MCF 10A (cell line): Measurements from ENCODE around the gene RFX3. TPM values are rescaled to one million over a fixed set of nuclear protein-coding genes. Genes with fewer than 3 reads are reported as not detected.
A peak's percentile ranks its signal among the peaks of the same experiment; 100 is the strongest.

Source experiments
- BruUV-seq: library from RNA; stranded (reverse); fragments of 400-500 nt; replicated peaks from 2 replicates; lab custom pipeline; 2021; lab: Mats Ljungman, UMichigan
- CTCF ChIA-PET: fragments of 300-600 bp; sonication (Branson Sonifier 250); formaldehyde crosslinking; extraction: SDS; loops from one replicate; lab custom pipeline; 2021; ENCODE audit warnings: antibody characterized with exemption, inconsistent platforms; lab: Yijun Ruan, JAX
- POLR2A ChIA-PET: fragments of 300-600, 350-650 bp; sonication (Branson Sonifier 250); formaldehyde crosslinking; extraction: SDS; loops from one replicate; lab custom pipeline; 2020; ENCODE audit warnings: antibody characterized with exemption, inconsistent platforms; lab: Yijun Ruan, JAX
- DNase-seq: peaks from one replicate; pipeline ENCODE4 v3.0.0-alpha.2; 2018; ENCODE audit not compliant: unreplicated experiment
- H3K27ac Mint-ChIP-seq: one replicate; pipeline ENCODE4 v1.8.0; 2022; ENCODE audit warnings: mild to moderate bottlenecking, low read depth, mixed read lengths; ENCODE audit not compliant: unreplicated experiment
- H3K27me3 Mint-ChIP-seq: one replicate; pipeline ENCODE4 v1.8.0; 2022; ENCODE audit warnings: mixed read lengths; ENCODE audit not compliant: insufficient read depth, unreplicated experiment
- H3K36me3 Mint-ChIP-seq: one replicate; pipeline ENCODE4 v1.8.0; 2022; ENCODE audit warnings: mild to moderate bottlenecking, moderate library complexity, mixed read lengths; ENCODE audit not compliant: insufficient read depth, unreplicated experiment
- H3K4me1 Mint-ChIP-seq: one replicate; pipeline ENCODE4 v1.8.0; 2022; ENCODE audit warnings: mixed read lengths; ENCODE audit not compliant: insufficient read depth, unreplicated experiment
- H3K4me3 Mint-ChIP-seq: one replicate; pipeline ENCODE4 v1.8.0; 2022; ENCODE audit warnings: mild to moderate bottlenecking, moderate library complexity, mixed read lengths; ENCODE audit not compliant: unreplicated experiment
- H3K9me3 Mint-ChIP-seq: one replicate; pipeline ENCODE4 v1.8.0; 2022; ENCODE audit warnings: mixed read lengths; ENCODE audit not compliant: unreplicated experiment
- intact Hi-C: fragments of 100-400 bp; cut with micrococcal nuclease; formaldehyde crosslinking; loops from 2 replicates; pipeline ENCODE4 v1.14.1; 2022
- total RNA-seq: library from RNA; stranded (reverse); gene quantifications from 2 replicates; pipeline ENCODE4 v1.2.3, GENCODE V29; 2022
- TF ChIP-seq, protein P1 (sequence below): fragments of 200-600 bp; IDR thresholded peaks from one replicate; pipeline ENCODE4 v1.8.0; 2022; ENCODE audit warnings: antibody characterized with exemption, mild to moderate bottlenecking; ENCODE audit not compliant: unreplicated experiment

The RFX3 gene
- total RNA-seq, 1 experiment from 2014 or later, result 9.7 TPM

- peaks cover 47% of the 10 kb centered on the region for H3K27me3 Mint-ChIP-seq
- POLR2A ChIA-PET, result no interaction called here
These were observed 334.1 kb downstream of the RFX3 start for GRCh38 chr9:3191715-3192114.

DNA sequence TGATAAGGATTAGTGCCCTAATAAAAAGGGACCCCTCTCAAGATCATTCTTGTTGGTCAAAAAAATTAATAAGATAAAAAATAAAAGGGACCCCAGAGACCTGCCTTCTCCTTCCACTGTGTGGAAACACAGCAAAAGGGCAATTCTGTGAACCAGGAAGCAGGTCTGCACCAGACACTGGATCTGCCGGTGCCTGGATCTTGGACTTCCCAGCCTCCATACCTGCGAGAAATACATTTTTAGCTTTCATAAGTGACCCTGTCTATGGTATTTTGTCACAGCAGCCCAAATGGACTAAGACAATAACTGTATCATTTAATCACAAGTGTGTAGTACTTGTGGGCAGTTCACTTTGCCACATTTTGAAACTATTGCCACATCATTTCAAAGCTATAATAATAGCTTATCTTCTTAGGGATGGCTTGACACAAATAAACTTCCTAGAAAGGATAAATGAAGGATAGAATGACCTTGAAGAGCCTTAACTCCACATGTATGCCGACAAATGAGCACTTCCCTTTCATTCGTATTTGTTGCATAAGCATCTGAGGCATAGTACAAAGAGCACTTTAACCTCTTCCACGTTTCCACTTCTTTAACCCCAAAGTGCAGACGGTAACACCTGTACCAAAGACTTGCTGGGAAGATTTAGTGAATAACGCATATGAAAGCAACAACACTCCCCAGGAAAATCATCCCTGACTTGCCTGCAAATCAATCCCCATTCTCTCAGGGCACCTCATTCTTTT lies 336.5 kb downstream of the RFX3 start:
- intact Hi-C loops, result no loop called here
- no peak for DNase-seq
- H3K4me3 Mint-ChIP-seq, result no peak overlapping the region
- H3K36me3 Mint-ChIP-seq, result no peaks in the 10 kb centered on the region
- H3K27me3 Mint-ChIP-seq, result peaks cover 53% of the 10 kb centered on the region
- BruUV-seq, result no TSS peak
- H3K4me1 Mint-ChIP-seq, result no peaks in the 10 kb centered on the region
- TF ChIP-seq, protein P1, sequence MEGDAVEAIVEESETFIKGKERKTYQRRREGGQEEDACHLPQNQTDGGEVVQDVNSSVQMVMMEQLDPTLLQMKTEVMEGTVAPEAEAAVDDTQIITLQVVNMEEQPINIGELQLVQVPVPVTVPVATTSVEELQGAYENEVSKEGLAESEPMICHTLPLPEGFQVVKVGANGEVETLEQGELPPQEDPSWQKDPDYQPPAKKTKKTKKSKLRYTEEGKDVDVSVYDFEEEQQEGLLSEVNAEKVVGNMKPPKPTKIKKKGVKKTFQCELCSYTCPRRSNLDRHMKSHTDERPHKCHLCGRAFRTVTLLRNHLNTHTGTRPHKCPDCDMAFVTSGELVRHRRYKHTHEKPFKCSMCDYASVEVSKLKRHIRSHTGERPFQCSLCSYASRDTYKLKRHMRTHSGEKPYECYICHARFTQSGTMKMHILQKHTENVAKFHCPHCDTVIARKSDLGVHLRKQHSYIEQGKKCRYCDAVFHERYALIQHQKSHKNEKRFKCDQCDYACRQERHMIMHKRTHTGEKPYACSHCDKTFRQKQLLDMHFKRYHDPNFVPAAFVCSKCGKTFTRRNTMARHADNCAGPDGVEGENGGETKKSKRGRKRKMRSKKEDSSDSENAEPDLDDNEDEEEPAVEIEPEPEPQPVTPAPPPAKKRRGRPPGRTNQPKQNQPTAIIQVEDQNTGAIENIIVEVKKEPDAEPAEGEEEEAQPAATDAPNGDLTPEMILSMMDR, result no peak
- ChIA-PET CTCF (interaction anchor here (1.0 kb wide), 1 partner anchor 252 kb away, joined by 3 read pairs; no protein-coding TSS in a partner anchor), POLR2A (no interaction called here)
- H3K27ac Mint-ChIP-seq, result no peak overlapping the region
- H3K9me3 Mint-ChIP-seq, result no peaks in the 10 kb centered on the region

More at GRCh38 chr9:3191715-3192114, 334.1 kb downstream of the RFX3 start:
- TF ChIP-seq, protein P1, result no peak
- Mint-ChIP-seq H3K4me1 (no peaks in the 10 kb centered on the region), H3K4me3 (no peak overlapping the region), H3K9me3 (no peaks in the 10 kb centered on the region), H3K27ac (no peak overlapping the region), H3K36me3 (no peaks in the 10 kb centered on the region)
- BruUV-seq, result no TSS peak
- intact Hi-C loops, result no loop called here
- CTCF ChIA-PET, result no interaction called here
- DNase-seq, result no peak

- ChIA-PET POLR2A (no interaction called here), CTCF (interaction anchor here (0.6 kb wide), 1 partner anchor 873 kb away, joined by 3 read pairs; no protein-coding TSS in a partner anchor)
- H3K9me3 Mint-ChIP-seq, result no peaks in the 10 kb centered on the region
- no peaks in the 10 kb centered on the region for H3K36me3 Mint-ChIP-seq
- H3K4me1 Mint-ChIP-seq, result no peaks in the 10 kb centered on the region
- TF ChIP-seq, protein P1, result no peak
- no peak overlapping the region for H3K27ac Mint-ChIP-seq
- H3K4me3 Mint-ChIP-seq, result no peak overlapping the region
- no TSS peak for BruUV-seq
- intact Hi-C loops, result no loop called here
- peaks cover 59% of the 10 kb centered on the region for H3K27me3 Mint-ChIP-seq
- DNase-seq, result no peak
These were observed 339.1 kb downstream of the RFX3 start for GRCh38 chr9:3186751-3187150.

- no peak overlapping the region for H3K27ac Mint-ChIP-seq
- ChIA-PET CTCF (interaction anchor here (0.7 to 1.6 kb wide), 3 partner anchors 46 to 71 kb away, joined by 3 to 4 read pairs (median 3); no protein-coding TSS in a partner anchor), POLR2A (interaction anchor here (0.6 kb wide), 1 partner anchor 21 kb away, joined by 4 read pairs; no protein-coding TSS in a partner anchor)
- H3K9me3 Mint-ChIP-seq, result no peaks in the 10 kb centered on the region
- BruUV-seq, result no TSS peak
- intact Hi-C loops, result loop anchor here (1.0 kb wide), 1 partner anchor 324 kb away; no protein-coding TSS in a partner anchor
- H3K4me3 Mint-ChIP-seq, result no peak overlapping the region
- peak; percentile 40 for DNase-seq
- H3K4me1 Mint-ChIP-seq, result peaks cover 8% of the 10 kb centered on the region
- peaks cover 43% of the 10 kb centered on the region for H3K27me3 Mint-ChIP-seq
- no peaks in the 10 kb centered on the region for H3K36me3 Mint-ChIP-seq
- TF ChIP-seq, protein P1, result no peak
These were observed 344.5 kb downstream of the RFX3 start for GRCh38 chr9:3181049-3181953.
